HUES6 (cell line): Measurements from ENCODE around the gene DNALI1.

Experiments used
- H3K27ac ChIP-seq: 2 replicates; pipeline ENCODE4 v1.7.0; 2013; ENCODE audit warnings: low read depth, mild to moderate bottlenecking, low read length, inconsistent platforms
- H3K27me3 ChIP-seq: 2 replicates; pipeline ENCODE4 v1.6.1; 2013; ENCODE audit warnings: low read length; ENCODE audit not compliant: control insufficient read depth, insufficient read depth
- H3K36me3 ChIP-seq: 2 replicates; pipeline ENCODE4 v1.6.1; 2013; ENCODE audit warnings: low read length; ENCODE audit not compliant: control insufficient read depth, insufficient read depth
- H3K4me1 ChIP-seq: 2 replicates; pipeline ENCODE4 v1.6.1; 2013; ENCODE audit warnings: low read length; ENCODE audit not compliant: control insufficient read depth, insufficient read depth
- H3K4me3 ChIP-seq: 2 replicates; pipeline ENCODE4 v1.5.1; 2013; ENCODE audit warnings: low read depth, low read length
- H3K9ac ChIP-seq: one replicate; pipeline ENCODE4 v1.6.1; 2013; ENCODE audit warnings: mild to moderate bottlenecking, low read length
- H3K9me3 ChIP-seq: 2 replicates; pipeline ENCODE4 v1.6.1; 2013; ENCODE audit warnings: low read depth, low read length; ENCODE audit not compliant: control insufficient read depth, insufficient read depth

DNALI1 gene

DNA sequence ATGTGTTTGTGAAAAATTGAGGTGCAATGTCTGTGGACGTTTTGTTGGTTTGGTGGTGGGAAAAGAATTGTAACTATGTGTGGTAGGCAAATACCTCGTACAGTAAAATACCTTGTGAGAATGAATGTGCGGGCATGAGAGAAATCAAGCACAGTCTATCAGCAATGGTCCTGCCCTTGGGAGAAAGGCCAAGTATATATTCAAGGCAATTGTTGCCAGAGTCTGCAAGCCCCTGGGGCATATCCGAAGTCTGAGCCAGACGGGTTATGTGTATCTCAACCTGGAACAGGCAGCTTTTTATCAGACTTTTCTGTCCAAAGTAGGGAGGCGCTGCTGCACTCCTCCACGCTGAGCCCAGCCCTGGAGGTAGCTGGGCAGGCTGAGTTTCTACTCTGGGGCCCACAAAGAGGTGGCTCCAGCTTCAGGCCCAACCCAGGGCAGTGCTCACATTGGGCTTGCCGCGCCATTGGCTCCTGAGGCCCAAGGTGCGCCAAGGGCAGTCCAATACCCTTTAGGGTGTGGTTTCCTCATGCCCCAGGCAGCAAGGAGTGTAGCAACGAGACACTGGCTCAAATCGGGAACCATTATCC, 48.4 kb downstream of the DNALI1 start:
- H3K9me3 ChIP-seq, result no peaks in the 10 kb centered on the region
- no peak overlapping the region for H3K27ac ChIP-seq
- H3K4me3 ChIP-seq, result no peak overlapping the region
- H3K9ac ChIP-seq, result no peak overlapping the region
- no peaks in the 10 kb centered on the region for H3K4me1 ChIP-seq
- no peaks in the 10 kb centered on the region for H3K36me3 ChIP-seq
- H3K27me3 ChIP-seq, result peaks cover 46% of the 10 kb centered on the region

DNA sequence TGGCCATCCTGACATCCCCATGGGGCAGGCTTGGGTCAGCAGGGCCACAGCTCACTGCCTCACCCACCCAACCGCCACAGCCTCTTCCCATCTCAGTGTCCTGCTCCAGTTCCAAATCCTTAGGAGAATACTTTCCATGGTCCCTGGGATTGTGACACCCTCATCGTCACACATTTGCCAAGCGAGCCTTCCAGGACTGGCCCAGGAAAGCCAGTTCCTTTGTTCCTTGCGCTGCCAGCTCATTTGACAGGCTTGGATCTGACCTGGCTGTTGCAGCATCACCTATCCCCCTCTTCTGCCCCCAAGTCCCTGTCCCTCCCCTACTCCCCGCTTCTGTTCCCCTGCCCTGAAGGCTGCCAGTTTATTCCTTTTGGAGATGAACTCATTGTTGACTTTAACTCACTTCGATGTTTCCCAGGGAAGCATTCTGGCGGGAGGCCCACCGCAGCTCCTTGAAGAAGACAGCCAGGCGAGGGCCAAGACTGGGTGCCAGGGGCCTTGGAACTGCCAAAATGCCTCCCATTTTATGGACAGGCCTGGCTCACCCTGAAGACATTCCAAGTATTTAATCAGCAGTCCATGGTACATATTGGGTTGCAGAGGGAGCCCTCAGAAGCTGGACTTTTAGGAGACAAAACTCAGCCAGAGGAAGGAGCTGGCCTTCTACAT, 49.2 kb downstream of the DNALI1 start:
- Histone ChIP-seq H3K27ac (no peak overlapping the region), H3K27me3 (peaks cover 46% of the 10 kb centered on the region), H3K36me3 (no peaks in the 10 kb centered on the region), H3K4me1 (no peaks in the 10 kb centered on the region), H3K9me3 (no peaks in the 10 kb centered on the region), H3K9ac (no peak overlapping the region), H3K4me3 (no peak overlapping the region)

DNA sequence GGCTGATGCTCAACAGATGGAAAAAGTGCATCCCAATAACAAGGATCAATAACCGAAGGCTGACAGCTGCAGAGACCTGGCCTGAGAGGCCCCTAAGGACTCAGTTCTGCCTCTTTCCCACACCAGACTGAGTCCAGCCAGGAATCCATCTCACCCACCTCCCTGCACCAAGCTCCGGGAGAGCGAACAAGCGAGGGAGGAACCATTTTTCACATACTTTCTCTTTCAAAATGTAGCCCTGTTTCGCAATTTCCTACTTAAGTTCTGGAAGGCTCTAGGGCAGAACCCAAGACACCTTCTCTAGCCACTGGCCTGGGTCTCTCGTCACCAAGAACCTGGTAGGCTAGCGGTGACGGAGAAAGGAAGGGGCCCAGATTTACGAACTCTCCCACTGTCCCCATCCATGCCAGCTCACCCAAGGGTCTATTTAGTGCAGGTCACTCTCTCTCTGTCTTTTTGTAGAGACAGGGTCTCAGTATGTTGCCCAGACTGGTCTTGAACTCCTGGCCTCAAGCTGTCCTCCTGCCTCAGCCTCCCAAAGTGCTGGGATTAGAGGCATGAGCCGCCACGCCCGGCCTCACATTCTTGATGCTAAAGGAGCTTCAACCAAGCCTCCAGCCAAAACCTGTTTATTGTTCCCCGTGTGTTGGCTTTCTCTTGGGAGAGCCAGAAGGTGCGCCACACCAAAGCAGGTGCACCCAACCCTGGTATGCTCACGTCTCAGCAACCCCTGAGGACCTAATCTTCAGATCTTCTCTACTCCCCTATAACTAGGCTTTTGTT, 49.9 kb downstream of the DNALI1 start:
- Histone ChIP-seq H3K9me3 (no peaks in the 10 kb centered on the region), H3K4me1 (no peaks in the 10 kb centered on the region), H3K4me3 (no peak overlapping the region), H3K9ac (no peak overlapping the region), H3K36me3 (no peaks in the 10 kb centered on the region), H3K27ac (no peak overlapping the region), H3K27me3 (peaks cover 52% of the 10 kb centered on the region)

DNA sequence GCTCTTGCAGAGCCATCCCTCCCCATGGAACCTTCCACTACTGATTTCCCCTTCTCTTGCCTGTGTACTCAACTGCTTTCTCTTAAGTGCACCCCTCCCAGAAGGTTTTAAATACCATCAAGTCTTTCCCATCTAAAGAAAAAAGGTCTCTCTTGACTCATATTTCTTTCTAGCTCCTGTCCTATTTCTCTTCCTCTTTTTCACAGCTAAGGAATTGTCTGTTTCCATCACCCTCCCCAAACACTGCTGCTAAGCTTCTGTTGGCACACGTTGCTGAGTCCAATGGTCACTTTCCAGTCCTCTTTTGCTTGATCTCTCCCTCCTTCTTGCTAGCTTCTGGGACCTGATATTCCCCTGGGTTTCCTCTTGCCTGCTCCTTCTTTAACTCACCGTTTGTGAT, 52.3 kb downstream of the DNALI1 start:
- no peak overlapping the region for H3K27ac ChIP-seq
- no peaks in the 10 kb centered on the region for H3K4me1 ChIP-seq
- no peaks in the 10 kb centered on the region for H3K9me3 ChIP-seq
- no peak overlapping the region for H3K4me3 ChIP-seq
- no peak overlapping the region for H3K9ac ChIP-seq
- no peaks in the 10 kb centered on the region for H3K36me3 ChIP-seq
- H3K27me3 ChIP-seq, result peaks cover 69% of the 10 kb centered on the region

- Histone ChIP-seq H3K4me3 (no peak overlapping the region), H3K27ac (no peak overlapping the region), H3K9ac (no peak overlapping the region), H3K36me3 (no peaks in the 10 kb centered on the region), H3K9me3 (no peaks in the 10 kb centered on the region), H3K4me1 (no peaks in the 10 kb centered on the region), H3K27me3 (peaks cover 77% of the 10 kb centered on the region)
Measured at GRCh38 chr1:37609994-37610393, 53.3 kb downstream of the DNALI1 start.

GRCh38 chr1:37612186-37612585, 55.4 kb downstream of the DNALI1 start:
- Histone ChIP-seq H3K4me3 (no peak overlapping the region), H3K4me1 (no peaks in the 10 kb centered on the region), H3K27me3 (peaks cover 88% of the 10 kb centered on the region), H3K9ac (no peak overlapping the region), H3K9me3 (no peaks in the 10 kb centered on the region), H3K27ac (no peak overlapping the region), H3K36me3 (no peaks in the 10 kb centered on the region)

GRCh38 chr1:37614105-37614504, 57.4 kb downstream of the DNALI1 start:
- Histone ChIP-seq H3K9me3 (no peaks in the 10 kb centered on the region), H3K27me3 (peaks cover 83% of the 10 kb centered on the region)

DNA sequence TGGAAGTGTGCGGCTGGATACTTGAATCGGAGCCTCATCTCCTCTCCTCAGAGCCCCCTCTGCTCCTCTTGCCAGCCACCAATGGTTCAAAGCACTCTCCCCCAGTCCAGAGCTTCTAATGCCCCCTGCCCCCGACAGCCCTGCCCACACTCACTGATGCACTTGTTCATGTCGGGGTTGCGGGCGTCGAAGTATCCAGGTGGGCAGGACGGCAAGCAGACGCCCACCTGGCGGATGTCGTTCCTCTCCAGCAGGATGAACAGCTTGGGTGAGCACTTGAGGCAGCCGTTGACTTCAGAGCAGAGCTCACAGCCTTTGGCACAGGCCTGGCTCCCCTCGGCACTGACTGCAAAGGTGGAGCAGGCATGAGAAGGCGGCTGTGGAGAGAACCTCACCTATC, 59.6 kb downstream of the DNALI1 start:
- H3K4me1 ChIP-seq, result no peaks in the 10 kb centered on the region
- no peak overlapping the region for H3K27ac ChIP-seq
- H3K36me3 ChIP-seq, result no peaks in the 10 kb centered on the region
- H3K27me3 ChIP-seq, result peaks cover 82% of the 10 kb centered on the region
- H3K9me3 ChIP-seq, result no peaks in the 10 kb centered on the region
- H3K4me3 ChIP-seq, result no peak overlapping the region
- H3K9ac ChIP-seq, result no peak overlapping the region

More at GRCh38 chr1:37614105-37614504, 57.4 kb downstream of the DNALI1 start:
- Histone ChIP-seq H3K4me1 (no peaks in the 10 kb centered on the region), H3K36me3 (no peaks in the 10 kb centered on the region), H3K9ac (no peak overlapping the region), H3K4me3 (no peak overlapping the region), H3K27ac (no peak overlapping the region)
